MCF 10A (cell line): ENCODE measurements around the gene LCLAT1. TPM values are rescaled to one million over a fixed set of nuclear protein-coding genes. Genes with fewer than 3 reads are reported as not detected.
"Not testable (repeated sequence)": the region's sequence is repeated elsewhere in the genome, so short reads cannot be mapped to it uniquely, and the experiment has no call there.

ENCODE experiments used
- BruUV-seq: library from RNA; stranded (reverse); fragments of 400-500 nt; replicated peaks from 2 replicates; lab custom pipeline; 2021; lab: Mats Ljungman, UMichigan
- CTCF ChIA-PET: fragments of 300-600 bp; sonication (Branson Sonifier 250); formaldehyde crosslinking; extraction: SDS; loops from one replicate; lab custom pipeline; 2021; ENCODE audit warnings: antibody characterized with exemption, inconsistent platforms; lab: Yijun Ruan, JAX
- POLR2A ChIA-PET: fragments of 300-600, 350-650 bp; sonication (Branson Sonifier 250); formaldehyde crosslinking; extraction: SDS; loops from one replicate; lab custom pipeline; 2020; ENCODE audit warnings: antibody characterized with exemption, inconsistent platforms; lab: Yijun Ruan, JAX
- DNase-seq: peaks from one replicate; pipeline ENCODE4 v3.0.0-alpha.2; 2018; ENCODE audit not compliant: unreplicated experiment
- H3K27ac Mint-ChIP-seq: one replicate; pipeline ENCODE4 v1.8.0; 2022; ENCODE audit warnings: mild to moderate bottlenecking, low read depth, mixed read lengths; ENCODE audit not compliant: unreplicated experiment
- H3K27me3 Mint-ChIP-seq: one replicate; pipeline ENCODE4 v1.8.0; 2022; ENCODE audit warnings: mixed read lengths; ENCODE audit not compliant: insufficient read depth, unreplicated experiment
- H3K36me3 Mint-ChIP-seq: one replicate; pipeline ENCODE4 v1.8.0; 2022; ENCODE audit warnings: mild to moderate bottlenecking, moderate library complexity, mixed read lengths; ENCODE audit not compliant: insufficient read depth, unreplicated experiment
- H3K4me1 Mint-ChIP-seq: one replicate; pipeline ENCODE4 v1.8.0; 2022; ENCODE audit warnings: mixed read lengths; ENCODE audit not compliant: insufficient read depth, unreplicated experiment
- H3K4me3 Mint-ChIP-seq: one replicate; pipeline ENCODE4 v1.8.0; 2022; ENCODE audit warnings: mild to moderate bottlenecking, moderate library complexity, mixed read lengths; ENCODE audit not compliant: unreplicated experiment
- H3K9me3 Mint-ChIP-seq: one replicate; pipeline ENCODE4 v1.8.0; 2022; ENCODE audit warnings: mixed read lengths; ENCODE audit not compliant: unreplicated experiment
- intact Hi-C: fragments of 100-400 bp; cut with micrococcal nuclease; formaldehyde crosslinking; loops from 2 replicates; pipeline ENCODE4 v1.14.1; 2022
- total RNA-seq: library from RNA; stranded (reverse); gene quantifications from 2 replicates; pipeline ENCODE4 v1.2.3, GENCODE V29; 2022
- TF ChIP-seq, protein P1 (sequence below): fragments of 200-600 bp; IDR thresholded peaks from one replicate; pipeline ENCODE4 v1.8.0; 2022; ENCODE audit warnings: antibody characterized with exemption, mild to moderate bottlenecking; ENCODE audit not compliant: unreplicated experiment

The LCLAT1 gene
- total RNA-seq, 1 experiment from 2014 or later = 27.5 TPM

DNA sequence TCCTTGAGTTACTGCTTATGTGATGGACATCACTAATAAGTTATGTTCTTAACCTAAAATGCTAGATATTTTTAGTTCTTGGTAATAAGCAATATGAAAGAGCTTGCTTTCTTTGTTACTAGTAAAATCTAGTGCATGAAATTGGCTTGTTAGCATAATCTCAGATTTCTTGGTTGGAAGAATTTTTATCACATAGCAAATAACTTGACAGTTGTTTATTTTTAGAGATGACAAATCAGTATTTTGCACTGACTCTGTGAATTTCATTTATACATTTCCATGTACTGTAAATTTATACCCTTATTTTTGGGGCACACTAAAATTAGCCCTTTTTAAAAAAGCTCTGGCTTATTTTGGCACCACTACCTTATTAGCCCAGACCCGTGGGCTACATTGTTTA lies 45.6 kb downstream of the LCLAT1 start:
- no peak overlapping the region for H3K27ac Mint-ChIP-seq
- CTCF ChIA-PET = interaction anchor here (0.7 to 1.1 kb wide), 4 partner anchors 10 to 284 kb away, joined by 3 to 4 read pairs (median 4); partner anchors contain the start of gene LCLAT1

DNA sequence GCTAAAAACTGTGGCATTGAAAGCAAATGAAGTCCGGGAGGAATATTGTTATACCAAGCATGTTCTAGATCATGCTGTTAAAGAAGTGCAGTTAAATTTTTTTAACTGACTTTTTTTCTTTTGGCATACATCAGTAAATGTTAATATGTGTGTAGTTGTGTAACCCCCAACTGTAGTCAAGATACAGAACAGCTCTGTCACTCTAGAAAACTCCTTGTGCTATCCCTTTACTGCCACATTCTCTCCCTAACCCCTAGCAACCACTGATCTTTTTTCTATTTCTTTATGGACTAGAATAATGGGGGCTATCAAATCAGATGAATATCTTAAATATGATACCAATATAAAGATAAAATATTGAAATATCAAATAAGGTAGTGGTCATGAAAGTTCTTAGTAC lies 46.4 kb downstream of the LCLAT1 start:
- POLR2A ChIA-PET = interaction anchor here (1.2 kb wide), 1 partner anchor 11 kb away, joined by 3 read pairs; no protein-coding TSS in a partner anchor
- Mint-ChIP-seq H3K27ac (no peak overlapping the region), H3K36me3 (no peaks in the 10 kb centered on the region), H3K27me3 (no peaks in the 10 kb centered on the region), H3K4me1 (peaks cover 11% of the 10 kb centered on the region), H3K4me3 (no peak overlapping the region), H3K9me3 (peaks cover 9% of the 10 kb centered on the region)
- TF ChIP-seq, protein P1, sequence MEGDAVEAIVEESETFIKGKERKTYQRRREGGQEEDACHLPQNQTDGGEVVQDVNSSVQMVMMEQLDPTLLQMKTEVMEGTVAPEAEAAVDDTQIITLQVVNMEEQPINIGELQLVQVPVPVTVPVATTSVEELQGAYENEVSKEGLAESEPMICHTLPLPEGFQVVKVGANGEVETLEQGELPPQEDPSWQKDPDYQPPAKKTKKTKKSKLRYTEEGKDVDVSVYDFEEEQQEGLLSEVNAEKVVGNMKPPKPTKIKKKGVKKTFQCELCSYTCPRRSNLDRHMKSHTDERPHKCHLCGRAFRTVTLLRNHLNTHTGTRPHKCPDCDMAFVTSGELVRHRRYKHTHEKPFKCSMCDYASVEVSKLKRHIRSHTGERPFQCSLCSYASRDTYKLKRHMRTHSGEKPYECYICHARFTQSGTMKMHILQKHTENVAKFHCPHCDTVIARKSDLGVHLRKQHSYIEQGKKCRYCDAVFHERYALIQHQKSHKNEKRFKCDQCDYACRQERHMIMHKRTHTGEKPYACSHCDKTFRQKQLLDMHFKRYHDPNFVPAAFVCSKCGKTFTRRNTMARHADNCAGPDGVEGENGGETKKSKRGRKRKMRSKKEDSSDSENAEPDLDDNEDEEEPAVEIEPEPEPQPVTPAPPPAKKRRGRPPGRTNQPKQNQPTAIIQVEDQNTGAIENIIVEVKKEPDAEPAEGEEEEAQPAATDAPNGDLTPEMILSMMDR = no peak
- no peak for DNase-seq
- CTCF ChIA-PET = interaction anchor here (1.0 kb wide), 1 partner anchor 47 kb away, joined by 4 read pairs; the partner anchor contains the start of gene LCLAT1
- intact Hi-C loops = no loop called here
- BruUV-seq = no TSS peak

More for the DNA sequence above, 45.6 kb downstream of the LCLAT1 start:
- H3K4me1 Mint-ChIP-seq = peaks cover 6% of the 10 kb centered on the region
- H3K36me3 Mint-ChIP-seq = no peaks in the 10 kb centered on the region
- intact Hi-C loops = no loop called here
- peaks cover under 1% of the 10 kb centered on the region for H3K9me3 Mint-ChIP-seq
- POLR2A ChIA-PET = interaction anchor here (0.8 to 1.2 kb wide), 2 partner anchors 11 to 17 kb away, joined by 3 to 6 read pairs; no protein-coding TSS in a partner anchor
- TF ChIP-seq, protein P1 = no peak
- H3K4me3 Mint-ChIP-seq = no peak overlapping the region
- DNase-seq = no peak
- BruUV-seq = no TSS peak
- H3K27me3 Mint-ChIP-seq = no peaks in the 10 kb centered on the region

DNA sequence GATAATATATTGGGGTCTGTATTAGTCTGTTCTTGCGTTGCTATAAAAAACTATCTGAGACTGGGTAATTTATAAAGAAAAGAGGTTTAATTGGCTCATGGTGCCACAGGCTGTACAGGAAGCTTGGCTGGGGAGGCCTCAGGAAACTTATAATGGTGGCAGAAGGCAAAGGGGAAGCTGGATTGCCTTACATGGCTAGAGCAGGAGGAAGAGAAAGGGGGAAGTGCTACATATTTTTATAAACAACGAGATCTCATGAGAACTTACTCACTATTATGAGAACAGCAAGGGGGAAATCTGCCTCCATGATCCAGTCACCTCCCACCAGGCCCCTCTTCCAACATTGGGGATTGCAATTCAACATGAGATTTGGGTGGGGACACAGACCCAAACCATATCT lies 48.9 kb downstream of the LCLAT1 start:
- Mint-ChIP-seq H3K9me3 (peaks cover 12% of the 10 kb centered on the region), H3K4me1 (peaks cover 11% of the 10 kb centered on the region)
- H3K36me3 Mint-ChIP-seq, DNase-seq, H3K27ac Mint-ChIP-seq, intact Hi-C loops, POLR2A ChIA-PET, CTCF ChIA-PET, H3K4me3 Mint-ChIP-seq, H3K27me3 Mint-ChIP-seq, BruUV-seq: not testable (repeated sequence)

DNA sequence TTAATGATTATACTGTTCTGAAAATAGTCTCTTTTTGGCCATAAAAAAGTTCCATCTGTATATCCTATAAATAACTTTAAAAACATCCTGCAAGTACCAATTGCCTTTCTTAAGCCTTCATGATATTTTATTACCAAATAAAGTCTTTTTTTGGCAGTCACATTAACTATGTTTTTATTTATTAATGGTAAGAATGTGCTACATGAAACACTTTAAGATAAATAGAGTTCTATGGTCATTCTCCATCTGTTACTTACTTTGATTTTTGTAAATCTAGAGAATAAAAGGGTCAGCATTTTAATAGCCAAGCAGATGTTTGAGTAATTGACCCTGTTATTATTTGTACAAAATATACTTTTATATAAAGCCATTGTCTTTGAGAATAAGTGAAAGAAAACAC lies 52.6 kb downstream of the LCLAT1 start:
- H3K4me3 Mint-ChIP-seq = no peak overlapping the region
- ChIA-PET POLR2A (no interaction called here), CTCF (no interaction called here)
- H3K27ac Mint-ChIP-seq = no peak overlapping the region
- no TSS peak for BruUV-seq
- H3K4me1 Mint-ChIP-seq = peaks cover 5% of the 10 kb centered on the region
- no peaks in the 10 kb centered on the region for H3K27me3 Mint-ChIP-seq
- TF ChIP-seq, protein P1 = no peak
- peaks cover 16% of the 10 kb centered on the region for H3K9me3 Mint-ChIP-seq
- no peaks in the 10 kb centered on the region for H3K36me3 Mint-ChIP-seq
- intact Hi-C loops = no loop called here
- DNase-seq = no peak
